NCI-H1417 (cell line): ENCODE measurements around the gene RSF1.
"Not testable (repeated sequence)": the region's sequence is repeated elsewhere in the genome, so short reads cannot be mapped to it uniquely, and the experiment has no call there.

ENCODE experiments used
- DNase-seq, 3 experiments: peaks; one replicate each; lab custom pipeline; 2025; lab: John Stamatoyannopoulos, UW

RSF1 gene

DNA sequence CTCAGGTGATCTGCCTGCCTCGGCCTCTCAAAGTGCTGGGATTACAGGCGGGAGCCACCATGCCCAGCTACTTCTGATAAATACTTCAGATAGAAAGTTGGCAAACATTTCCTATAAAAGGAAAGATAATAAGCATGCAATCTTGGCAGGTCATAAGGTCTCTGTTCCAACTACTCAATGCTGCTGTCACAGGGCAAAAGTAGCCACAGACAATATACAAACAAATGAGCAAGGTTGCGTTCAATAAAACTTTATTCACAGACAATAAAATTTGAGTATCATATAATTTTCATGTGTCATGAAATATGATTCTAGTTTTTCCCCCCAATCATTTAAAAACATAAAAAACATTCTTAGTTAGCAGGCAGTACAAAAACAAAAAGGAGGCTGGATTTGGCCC, 129.9 kb downstream of the RSF1 start:
- DNase-seq = no peak

- DNase-seq = peak in 1 of 3 experiments; percentile 8
Observed at GRCh38 chr11:77687088-77687487, 133.4 kb downstream of the RSF1 start.

DNA sequence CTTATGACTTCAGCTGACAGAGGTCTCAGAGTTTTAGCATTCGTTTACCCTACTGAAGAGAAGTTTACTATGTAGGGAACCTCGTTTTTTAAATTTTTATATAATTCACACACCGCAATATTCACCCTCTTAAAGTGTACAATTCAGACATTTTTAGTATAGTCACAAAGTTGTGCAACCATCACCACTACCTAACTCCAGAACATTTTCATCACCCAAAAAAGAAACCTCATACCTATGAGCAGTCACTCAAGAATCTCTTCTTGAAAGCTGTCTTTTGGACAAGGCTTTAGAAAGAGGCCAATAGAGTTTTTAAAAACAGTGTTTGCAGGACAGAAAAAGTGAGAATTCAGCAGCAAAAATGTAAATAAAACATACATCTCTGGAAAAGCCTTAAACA, 143.4 kb downstream of the RSF1 start:
- no peak for DNase-seq

DNA sequence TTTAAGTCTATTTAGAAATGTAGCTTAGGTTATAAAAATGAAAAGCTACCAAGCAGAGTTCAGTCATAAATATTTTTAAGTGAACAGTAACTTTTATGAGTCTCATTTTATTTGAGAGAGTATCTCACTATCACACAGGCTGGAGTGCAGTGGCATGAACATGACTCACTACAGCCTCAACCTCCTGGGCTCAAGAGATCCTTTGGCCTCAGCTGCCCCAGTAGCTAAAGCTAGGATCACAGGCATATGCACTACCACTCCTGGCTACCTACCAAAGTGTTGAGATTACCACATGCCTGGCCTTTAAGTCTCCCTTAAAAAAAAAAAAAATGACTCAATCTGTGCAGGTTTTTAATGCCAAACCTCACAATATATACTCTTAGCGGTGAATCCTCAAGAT, 148.3 kb downstream of the RSF1 start:
- no peak for DNase-seq

- peak in 1 of 3 experiments; percentile 26 for DNase-seq
Observed at GRCh38 chr11:77669848-77670511, 150.5 kb downstream of the RSF1 start.

DNA sequence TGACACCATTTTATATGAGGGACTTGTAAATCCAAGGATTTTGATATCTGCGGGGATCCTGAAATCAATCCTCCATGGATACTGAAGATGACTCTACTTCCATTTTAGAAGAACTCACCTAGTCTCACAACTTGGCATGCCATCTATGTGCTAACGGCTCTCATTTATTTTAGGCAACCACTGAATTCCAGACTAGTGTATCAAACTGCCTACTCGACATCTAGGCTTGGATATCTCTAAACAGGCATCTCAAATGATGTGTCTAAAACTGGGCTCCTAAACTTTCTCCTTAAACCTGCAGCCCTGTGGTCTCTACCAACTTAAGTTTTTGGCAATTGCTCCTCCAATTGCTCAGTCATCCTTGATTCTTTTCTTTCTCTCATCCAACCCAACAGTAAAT, 151.8 kb downstream of the RSF1 start:
- DNase-seq = no peak

DNA sequence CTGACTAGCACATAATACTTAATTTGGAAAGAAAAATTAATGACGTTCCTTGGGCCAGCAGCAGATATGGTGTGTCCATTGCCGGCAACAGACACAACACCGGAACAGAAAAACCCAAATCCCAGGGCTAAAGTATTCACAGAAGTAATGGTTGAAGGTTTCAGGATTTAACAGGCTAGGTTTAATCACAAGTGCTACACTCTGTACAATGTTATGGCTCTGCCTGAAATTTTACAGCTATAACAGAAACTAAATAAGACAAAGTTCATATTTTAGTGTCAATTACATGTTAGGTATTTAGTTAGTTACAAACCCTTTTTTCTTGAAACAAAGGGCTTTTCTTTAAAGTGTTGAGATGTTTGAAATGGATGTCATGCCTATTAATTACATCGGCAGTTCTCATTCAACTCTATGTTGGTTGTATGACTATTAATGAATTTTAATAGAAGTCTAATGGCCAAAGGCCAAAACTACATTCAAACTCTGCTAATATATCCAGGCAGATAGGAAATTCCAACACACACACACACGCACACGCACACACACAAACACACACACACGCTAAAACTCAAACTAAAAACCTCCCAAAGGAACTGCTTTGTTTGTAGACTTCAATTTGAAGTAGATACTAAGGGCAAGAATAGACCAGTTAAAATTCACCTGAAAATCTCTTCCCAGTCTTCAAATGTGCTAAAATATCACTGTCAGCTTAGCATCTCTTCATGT, 155.1 kb downstream of the RSF1 start:
- DNase-seq = no peak

GRCh38 chr11:77661670-77662069, 158.9 kb downstream of the RSF1 start:
- no peak for DNase-seq

DNA sequence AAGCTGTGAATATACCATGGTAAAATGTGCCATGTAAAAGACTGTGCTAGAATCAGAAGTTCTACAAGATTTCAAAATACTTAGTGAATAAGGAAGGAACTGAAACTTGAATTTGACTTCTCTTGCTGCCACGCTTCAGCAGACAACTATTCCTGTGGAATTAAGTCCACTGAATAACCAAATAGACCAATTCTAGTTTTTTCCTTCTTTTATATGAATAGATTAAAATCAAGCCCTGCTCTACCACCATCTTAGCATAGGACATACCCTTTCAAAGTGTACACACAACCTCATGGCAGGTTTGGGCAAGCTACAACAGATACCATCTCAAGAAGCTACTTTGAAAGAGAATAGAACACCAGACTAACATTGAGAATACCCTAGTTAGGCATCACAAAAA, 159.6 kb downstream of the RSF1 start:
- no peak for DNase-seq

- no peak for DNase-seq
Observed at GRCh38 chr11:77658213-77659013, 162.1 kb downstream of the RSF1 start.

DNA sequence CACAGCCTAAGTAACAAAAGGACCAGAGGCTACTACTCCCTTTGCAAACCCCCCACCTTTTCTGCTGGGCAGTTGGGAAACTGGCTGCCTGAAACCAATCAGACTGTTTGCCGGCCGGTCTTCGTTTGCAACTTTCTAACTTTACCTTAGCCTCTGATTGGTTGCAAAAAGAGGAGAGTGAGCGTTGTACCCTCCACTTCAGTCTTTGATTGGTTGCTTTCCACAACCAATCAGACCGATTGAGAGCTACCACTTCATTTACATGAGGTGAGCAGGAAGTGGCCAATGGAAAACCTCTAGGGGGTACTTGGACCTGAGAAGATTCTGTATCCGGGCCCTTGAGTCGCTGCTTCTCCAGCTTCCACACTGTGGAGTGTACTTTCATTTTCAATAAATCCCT, 164.2 kb downstream of the RSF1 start:
- DNase-seq = no peak

DNA sequence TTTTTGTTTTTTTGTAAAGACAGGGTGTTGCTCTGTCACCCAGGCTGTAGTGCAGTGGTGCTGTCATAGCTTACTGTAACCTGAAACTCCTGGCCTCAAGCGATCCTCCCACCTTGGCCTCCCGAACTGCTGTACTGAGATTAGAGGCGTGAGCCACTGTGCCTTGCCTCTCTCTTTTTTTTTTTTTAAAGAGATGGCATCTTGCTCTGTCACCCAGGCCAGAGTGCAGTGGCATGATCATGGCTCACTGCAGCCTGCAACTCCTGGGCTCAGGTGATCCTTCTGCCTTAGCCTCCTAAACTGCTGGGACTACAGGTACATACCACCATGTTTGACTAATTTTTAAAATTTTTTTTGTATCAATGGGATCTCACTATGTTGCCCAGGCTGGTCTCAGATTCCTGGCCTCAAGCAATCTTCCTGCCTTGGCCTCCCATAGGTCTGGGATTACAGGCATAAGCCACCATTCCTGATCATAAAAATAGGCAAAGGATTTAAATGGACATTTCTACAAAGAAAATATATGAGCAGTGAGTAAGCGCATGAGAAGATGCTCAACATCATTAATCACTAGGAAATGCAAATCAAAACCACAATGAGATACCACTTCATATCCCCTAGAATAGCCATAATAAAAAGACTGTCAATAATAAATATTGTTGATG, 165.6 kb downstream of the RSF1 start:
- DNase-seq = no peak

DNA sequence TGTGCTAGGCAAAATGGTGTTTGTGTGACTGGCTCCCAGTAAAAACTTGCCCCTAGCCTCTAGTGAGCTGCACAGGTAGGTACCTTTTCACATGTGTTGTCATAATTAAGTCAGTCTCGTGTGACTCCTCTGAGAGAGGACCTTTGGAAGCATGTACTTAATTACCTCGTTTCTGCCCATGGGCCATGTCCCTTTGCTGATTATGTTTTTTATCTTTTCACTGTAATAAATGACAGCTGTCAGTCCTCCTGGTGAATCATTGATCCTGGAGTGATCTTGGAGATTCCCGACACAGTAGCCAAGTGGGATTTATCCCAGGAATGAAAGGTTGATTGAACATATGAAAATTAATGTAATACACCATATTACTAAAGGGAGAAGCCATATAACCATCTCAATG, 170.4 kb downstream of the RSF1 start:
- DNase-seq = no peak

DNA sequence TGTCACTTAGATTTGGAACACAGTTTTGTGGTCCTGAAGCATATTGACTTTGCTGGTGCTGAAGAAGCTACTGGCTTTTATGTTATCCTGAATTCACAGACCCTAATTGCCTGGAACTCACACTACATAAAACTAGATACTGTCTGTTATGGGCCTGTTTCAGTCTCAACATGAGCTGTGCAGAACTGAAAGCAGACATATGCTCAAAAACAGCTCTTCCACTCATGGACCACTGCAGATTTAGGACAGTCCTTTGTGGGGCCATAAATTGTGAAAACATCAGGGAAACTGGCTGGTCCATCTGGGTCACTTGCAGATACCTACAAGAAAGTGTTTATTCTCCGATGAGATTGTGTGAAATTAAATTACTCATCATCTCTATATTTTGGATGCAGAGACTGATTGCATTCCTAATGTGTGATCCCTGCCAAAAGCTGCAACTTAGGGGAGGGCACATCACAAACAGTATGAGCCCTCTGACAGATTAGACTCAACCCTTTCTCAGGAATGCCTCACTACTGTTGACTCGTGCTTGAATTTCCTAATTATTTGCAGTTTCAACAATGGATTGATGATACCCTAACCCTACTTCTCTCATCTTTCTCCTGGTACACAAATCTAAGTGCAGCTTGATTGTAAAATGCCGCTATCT, 172.7 kb downstream of the RSF1 start:
- no peak for DNase-seq

DNA sequence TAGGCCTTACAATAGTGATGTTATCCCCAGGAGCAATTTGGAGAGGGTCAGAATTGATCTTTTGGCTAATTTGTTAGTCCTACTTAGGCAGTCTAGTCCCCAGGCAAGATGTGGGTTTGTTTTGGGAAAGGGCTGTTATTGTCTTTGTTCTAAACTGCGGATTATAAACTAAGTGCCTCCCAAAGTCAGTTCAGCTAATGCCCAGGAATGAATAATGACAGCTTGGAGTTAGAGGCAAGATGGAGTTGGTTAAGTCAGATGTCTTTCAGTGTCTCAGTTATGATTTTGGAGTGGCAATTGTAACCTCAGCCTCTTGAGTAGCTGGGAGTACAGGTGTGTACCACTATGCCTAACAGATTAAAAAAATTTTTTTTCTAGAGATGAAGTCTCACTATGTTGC, 175.6 kb downstream of the RSF1 start:
- DNase-seq = no peak

DNA sequence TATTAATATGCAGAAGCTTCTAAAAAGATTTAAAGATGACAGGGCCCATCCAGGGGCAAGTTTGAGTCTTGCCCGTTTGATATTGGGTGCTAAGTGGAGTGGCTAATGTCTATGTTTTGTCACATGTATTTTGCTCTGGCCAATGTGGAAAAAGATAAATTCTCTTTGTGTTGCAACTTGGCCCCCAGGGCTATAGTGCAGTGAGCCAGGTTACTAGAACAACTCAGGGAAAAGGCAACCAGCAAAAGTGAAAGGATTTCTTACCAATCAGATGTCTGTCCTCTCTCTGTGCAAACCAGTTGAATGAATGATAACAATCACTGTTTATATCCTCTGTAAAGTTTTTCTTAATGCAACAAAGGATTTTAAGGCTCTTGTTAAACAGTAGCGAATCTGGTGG, 178.3 kb downstream of the RSF1 start:
- DNase-seq = no peak

- DNase-seq = peak; percentile 89 to 95 (median 92)
Observed at GRCh38 chr11:77637345-77638165, 183.0 kb downstream of the RSF1 start, which contains the start of gene CLNS1A. Gene CLNS1A (minus strand): TSS chr11:77637794. CDS start chr11:77637714, 80 bp downstream.

GRCh38 chr11:77636731-77637344, 183.7 kb downstream of the RSF1 start:
- DNase-seq = peak in 1 of 3 experiments; percentile 55

DNA sequence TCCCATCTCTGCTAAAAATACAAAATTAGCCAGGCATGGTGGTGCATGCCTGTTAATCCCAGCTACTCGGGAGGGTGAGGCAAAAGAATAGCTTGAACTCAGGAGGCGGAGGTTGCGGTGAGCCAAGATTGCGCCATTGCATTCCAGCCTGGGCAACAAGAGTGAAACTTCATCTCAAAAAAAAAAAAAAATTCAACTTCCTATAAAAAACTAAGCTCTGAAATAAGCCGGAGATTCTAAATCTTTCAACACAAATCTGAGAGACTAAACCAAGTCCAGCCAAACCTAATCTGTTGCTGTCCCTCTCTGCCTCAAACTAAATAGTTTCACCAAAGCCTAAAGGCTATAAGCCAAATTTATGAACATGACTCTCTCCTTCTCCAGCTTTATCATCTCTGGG, 186.6 kb downstream of the RSF1 start:
- DNase-seq = not testable (repeated sequence)

GRCh38 chr11:77630157-77630710, 190.3 kb downstream of the RSF1 start:
- DNase-seq = no peak
